GM12878 (cell line): Measurements from ENCODE around the gene ARHGAP12. TPM values are rescaled to one million over a fixed set of nuclear protein-coding genes. Genes with fewer than 3 reads are reported as not detected.

Source experiments
- ATAC-seq: fragments of 200-7000 bp; cut with Tn5 transposase; 3 replicates; pipeline ENCODE4 v1.9.1; 2020; ENCODE audit warnings: mild to moderate bottlenecking, moderate library complexity
- BruUV-seq: library from RNA; stranded (reverse); fragments of 400-500 nt; replicated peaks from 2 replicates; lab custom pipeline; 2021; lab: Mats Ljungman, UMichigan
- CTCF ChIA-PET: fragments of 300-600 bp; sonication (Branson Sonifier 250); formaldehyde crosslinking; extraction: SDS; loops from one replicate; lab custom pipeline; 2021; ENCODE audit warnings: inconsistent platforms; lab: Yijun Ruan, JAX
- POLR2A ChIA-PET: fragments of 350-600 bp; formaldehyde crosslinking; extraction: SDS; loops from one replicate; lab custom pipeline; 2021; ENCODE audit warnings: inconsistent platforms; lab: Charles Lee
- RAD21 ChIA-PET: fragments of 300-600 bp; sonication (Branson Sonifier 250); formaldehyde crosslinking; loops from one replicate; lab custom pipeline; 2023; ENCODE audit warnings: antibody characterized with exemption; ENCODE audit not compliant: unreplicated experiment; lab: Charles Lee
- SMC1A ChIA-PET: fragments of 300-600 bp; sonication (Branson Sonifier 250); formaldehyde crosslinking; loops from one replicate; lab custom pipeline; 2023; ENCODE audit not compliant: unreplicated experiment, uncharacterized antibody; lab: Charles Lee
- DNase-seq: peaks from one replicate; pipeline ENCODE4 v3.0.0-alpha.2; 2011; ENCODE audit warnings: low read depth, low spot score
- FAIRE-seq: peaks from 3 replicates; lab custom pipeline; 2011; peaks lifted over from hg19 to GRCh38; lab: Jason Lieb, UNC
- H2AFZ ChIP-seq: 2 replicates; pipeline ENCODE4 v1.6.0; 2011; ENCODE audit warnings: low read depth, low read length, control low read depth; ENCODE audit not compliant: control insufficient read depth
- H3K27ac ChIP-seq: 2 replicates; pipeline ENCODE4 v1.5.1; 2011; ENCODE audit warnings: control low read depth; ENCODE audit not compliant: control insufficient read depth, insufficient read depth
- H3K27me3 ChIP-seq, 2 experiments: replicated peaks in 1 of 2; 2 replicates each; pipeline versions ENCODE4 v1.6.0 to v1.6.1; 2011; ENCODE audit warnings: low read length in 1 of 2; ENCODE audit not compliant: control insufficient read depth in 2 of 2, insufficient read depth in 2 of 2
- H3K36me3 ChIP-seq, 2 experiments: 2 replicates each; pipeline ENCODE4 v1.5.1; 2011; ENCODE audit warnings: low read length in 1 of 2; ENCODE audit not compliant: control insufficient read depth in 2 of 2, insufficient read depth in 2 of 2
- H3K4me1 ChIP-seq: 2 replicates; pipeline ENCODE4 v1.6.1; 2011; ENCODE audit warnings: mild to moderate bottlenecking, low read length, moderate library complexity, mixed read lengths; ENCODE audit not compliant: control insufficient read depth, insufficient read depth
- H3K4me2 ChIP-seq: 2 replicates; pipeline ENCODE4 v1.6.0; 2011; ENCODE audit warnings: control low read depth; ENCODE audit not compliant: control insufficient read depth, insufficient read depth
- H3K4me3 ChIP-seq: fragments of 200-600 bp; sonication (generic); 2 replicates; pipeline ENCODE4 v1.5.1; 2016
- H3K79me2 ChIP-seq: 2 replicates; pipeline ENCODE4 v1.6.0; 2011; ENCODE audit warnings: low read length; ENCODE audit not compliant: control insufficient read depth, insufficient read depth
- H3K9ac ChIP-seq: 2 replicates; pipeline ENCODE4 v1.8.0; 2011; ENCODE audit warnings: low read length, control low read depth, mixed read lengths; ENCODE audit not compliant: control insufficient read depth, insufficient read depth
- H3K9me3 ChIP-seq: replicated peaks from 3 replicates; pipeline ENCODE4 v1.5.1; 2011; ENCODE audit warnings: mild to moderate bottlenecking, low read length; ENCODE audit not compliant: control insufficient read depth, insufficient read depth
- H4K20me1 ChIP-seq: 2 replicates; pipeline ENCODE4 v1.6.0; 2011; ENCODE audit not compliant: control insufficient read depth, insufficient read depth
- BCL3 ChIP-seq: IDR thresholded peaks from 2 replicates; pipeline ENCODE4 v1.6.1; 2011; ENCODE audit warnings: borderline replicate concordance, low read depth, mild to moderate bottlenecking, moderate library complexity, low read length; ENCODE audit not compliant: insufficient read depth, poor library complexity, severe bottlenecking
- BCLAF1 ChIP-seq: fragments of 450-650 bp; IDR thresholded peaks from 2 replicates; pipeline ENCODE4 v1.6.1; 2017; ENCODE audit warnings: antibody characterized with exemption, mild to moderate bottlenecking, moderate library complexity
- EED ChIP-seq: sonication (generic); IDR thresholded peaks from 2 replicates; pipeline ENCODE4 v1.6.1; 2016; ENCODE audit warnings: antibody characterized with exemption, low read depth
- ETV6 ChIP-seq, 2 experiments: fragments of 450-650 bp in 1 of 2; IDR thresholded peaks in 1 of 2; conservative IDR thresholded peaks in 1 of 2; 2 replicates each; pipeline ENCODE4 v1.6.1; 2014; ENCODE audit warnings: antibody characterized with exemption in 1 of 2, borderline replicate concordance in 1 of 2, low read depth in 1 of 2, mild to moderate bottlenecking in 1 of 2, moderate library complexity in 1 of 2
- GATAD2B ChIP-seq: fragments of 450-650 bp; conservative IDR thresholded peaks from 2 replicates; pipeline ENCODE4 v1.6.1; 2017; ENCODE audit warnings: low read depth, mild to moderate bottlenecking, moderate library complexity
- IKZF1 ChIP-seq: fragments of 450-650 bp; conservative IDR thresholded peaks from 2 replicates; pipeline ENCODE4 v1.6.1; 2017; ENCODE audit warnings: antibody characterized with exemption, mild to moderate bottlenecking
- MLLT1 ChIP-seq: fragments of 450-650 bp; IDR thresholded peaks from 2 replicates; pipeline ENCODE4 v1.6.1; 2016; ENCODE audit warnings: mild to moderate bottlenecking
- MTA2 ChIP-seq: fragments of 450-650 bp; IDR thresholded peaks from 2 replicates; pipeline ENCODE4 v1.6.1; 2016; ENCODE audit warnings: low read depth, mild to moderate bottlenecking, moderate library complexity
- MTA3 ChIP-seq: IDR thresholded peaks from 2 replicates; pipeline ENCODE4 v1.6.1; 2012; ENCODE audit warnings: low read length, inconsistent platforms, borderline replicate concordance
- NFIC ChIP-seq: IDR thresholded peaks from 2 replicates; pipeline ENCODE4 v1.6.1; 2012; ENCODE audit warnings: low read depth, mild to moderate bottlenecking, inconsistent platforms, low read length, moderate library complexity
- RUNX3 ChIP-seq: IDR thresholded peaks from 2 replicates; pipeline ENCODE4 v1.6.1; 2012; ENCODE audit warnings: low read length, inconsistent platforms
- SIN3A ChIP-seq: IDR thresholded peaks from 2 replicates; pipeline ENCODE4 v1.6.1; 2012; ENCODE audit warnings: low read depth, low read length, improper control_type of control experiment
- SMAD1 ChIP-seq: fragments of 450-650 bp; IDR thresholded peaks from 2 replicates; pipeline ENCODE4 v1.6.1; 2018; ENCODE audit warnings: mild to moderate bottlenecking, low read depth; ENCODE audit not compliant: partially characterized antibody
- SPI1 ChIP-seq: IDR thresholded peaks from 2 replicates; pipeline ENCODE4 v1.6.1; 2011; ENCODE audit warnings: low read depth, mild to moderate bottlenecking, low read length, moderate library complexity, borderline replicate concordance; ENCODE audit not compliant: insufficient read depth
- TARDBP ChIP-seq: IDR thresholded peaks from 2 replicates; pipeline ENCODE4 v1.6.1; 2016; ENCODE audit warnings: borderline replicate concordance
- TBL1XR1 ChIP-seq: IDR thresholded peaks from 2 replicates; pipeline ENCODE4 v1.6.1; 2012; ENCODE audit warnings: low read depth, low read length, improper control_type of control experiment
- WGBS: methylation state at CpG from one replicate; pipeline ENCODE4 v1.1.6; 2016; ENCODE audit warnings: low lambda C conversion rate; ENCODE audit not compliant: insufficient replicate concordance, insufficient coverage; ENCODE audit errors: missing lambda C conversion rate; 5-methylcytosine and 5-hydroxymethylcytosine counted together
- in situ Hi-C: fragments of 300-500 bp; cut with MboI; formaldehyde crosslinking; loops from 9 replicates; pipeline ENCODE4 v1.14.3; 2018; ENCODE audit warnings: mixed read lengths
- intact Hi-C: fragments of 100-400 bp; cut with micrococcal nuclease; formaldehyde crosslinking; loops from one replicate; pipeline ENCODE4 v1.14.2; 2022; ENCODE audit not compliant: unreplicated experiment
- polyA plus RNA-seq, 11 experiments: library from polyadenylated mRNA; depleted of rRNA in 4 of 11; unstranded in 6 of 11; stranded (reverse) in 5 of 11; fragments of >200 nt; fragmentation: Nextera tagmentation in 4 of 11; fragmentation: Illumina TruSeq in 1 of 11; extraction: Ambion mirVana in 4 of 11; extraction: Trizol in 1 of 11; gene quantifications; 1 replicate in 1 of 11; 2 replicates in 10 of 11; pipeline versions ENCODE4 v1.2.1 to v1.2.3, GENCODE V29; 2011 to 2016; ENCODE audit warnings: inconsistent platforms in 2 of 11, missing spikeins in 2 of 11, low read depth in 1 of 11
- total RNA-seq, 4 experiments: library from RNA; depleted of rRNA in 3 of 4; stranded (reverse); fragments of >200 nt in 3 of 4; fragmentation: Illumina TruSeq in 1 of 4; extraction: Trizol in 1 of 4; gene quantifications; 2 replicates each; pipeline versions ENCODE4 v1.2.1 to v1.2.3, GENCODE V29; 2013 to 2021

ARHGAP12 gene
- total and polyA plus RNA-seq, 10 of the 15 experiments (the other 5 are each of a cell fraction or from before 2014, with no cell fraction given), result 5.4 to 15.6 (median 8.5) TPM

GRCh38 chr10:31927884-31928548 lies 615 bp downstream of the ARHGAP12 start (continued):
- TF ChIP-seq IKZF1 (peak; percentile 23; the same call in 1 of the 2 replicates), SIN3A (no peak), GATAD2B (no peak), MTA2 (peak; percentile 38; the same call in 1 of the 2 replicates), MTA3 (no peak)

- peak overlapping the region; percentile 64 for H3K9ac ChIP-seq
- intact Hi-C loops (loop anchor here (5.0 to 10.0 kb wide), 2 partner anchors 50 to 447 kb away; no protein-coding TSS in a partner anchor), in situ Hi-C loops (no loop called here)
- H3K4me2 ChIP-seq, result peak overlapping the region; percentile 95
- SMC1A ChIA-PET, result interaction anchor here (0.7 to 1.3 kb wide), 3 partner anchors 15 to 68 kb away, joined by 3 to 4 read pairs (median 4); no protein-coding TSS in a partner anchor
- under 1% methylated on average over 12 of the region's 12 CpGs for WGBS
- H3K4me3 ChIP-seq, result peak overlapping the region; percentile 70
- no peaks in the 10 kb centered on the region for H3K27me3 ChIP-seq
- POLR2A ChIA-PET, result interaction anchor here (1.1 kb wide), 1 partner anchor 11 kb away, joined by 3 read pairs; no protein-coding TSS in a partner anchor
- DNase-seq (no peak), ATAC-seq (peak; percentile 7), FAIRE-seq (no peak)
- peak overlapping the region; percentile 48; the same call in 1 of the 2 replicates for H3K27ac ChIP-seq
- RAD21 ChIA-PET, result interaction anchor here (0.8 to 1.4 kb wide), 2 partner anchors 28 to 65 kb away, joined by 3 to 4 read pairs; no protein-coding TSS in a partner anchor
- no peaks in the 10 kb centered on the region for H3K36me3 ChIP-seq
- H3K9me3 ChIP-seq, result no peaks in the 10 kb centered on the region
- BruUV-seq, result no TSS peak
- H4K20me1 ChIP-seq, result no peaks in the 10 kb centered on the region
- H2AFZ ChIP-seq, result peak overlapping the region; percentile 85
- H3K4me1 ChIP-seq, result peaks cover 14% of the 10 kb centered on the region
- CTCF ChIA-PET, result interaction anchor here (1.2 kb wide), 1 partner anchor 65 kb away, joined by 9 read pairs; no protein-coding TSS in a partner anchor
- peaks cover 37% of the 10 kb centered on the region for H3K79me2 ChIP-seq
- TF ChIP-seq TARDBP (0 out of 2 replicates have a peak, but pooled peaks have one; percentile 52), EED (0 out of 2 replicates have a peak, but pooled peaks have one; percentile 3), NFIC (no peak), RUNX3 (no peak), MLLT1 (peak; percentile 16; the same call in 1 of the 2 replicates), TBL1XR1 (no peak), SPI1 (no peak), BCL3 (no peak), ETV6 (conservative IDR thresholded peaks at IDR 0.05 in 1 of 2, IDR thresholded peaks at IDR 0.05 in 1 of 2; ENCODE audit: borderline replicate concordance in 1 of 2, low read depth in 1 of 2) (no peak), BCLAF1 (no peak), SMAD1 (no peak)
Measured at GRCh38 chr10:31927565-31927883, 1.1 kb downstream of the ARHGAP12 start.
